Tibial nerve (tissue), 4 donors: ENCODE measurements around the gene ISG15. TPM values are rescaled to one million over a fixed set of nuclear protein-coding genes. Genes with fewer than 3 reads are reported as not detected.
"Not testable (repeated sequence)": the region's sequence is repeated elsewhere in the genome, so short reads cannot be mapped to it uniquely, and the experiment has no call there.

Experiments used
- DNase-seq, 2 donors: peaks; one replicate each; pipeline ENCODE4 v3.0.0-alpha.2; 2019; ENCODE audit warnings: low spot score in 2 of 2
- H3K27ac ChIP-seq, 4 donors: fragments of 200-600 bp; sonication (generic) in 3 of 4; one replicate each; pipeline ENCODE4 v1.5.1; 2017 to 2019; ENCODE audit warnings: mild to moderate bottlenecking in 1 of 4
- H3K27me3 ChIP-seq, 2 donors: fragments of 200-600 bp; sonication (generic) in 1 of 2; one replicate each; pipeline versions ENCODE4 v1.5.1 to v1.6.0; 2017 to 2019
- H3K36me3 ChIP-seq, 3 donors: fragments of 200-600 bp; sonication (generic); one replicate each; pipeline ENCODE4 v1.5.1; 2018 to 2019
- H3K4me1 ChIP-seq, 4 donors: fragments of 200-600 bp; sonication (generic) in 3 of 4; one replicate each; pipeline ENCODE4 v1.5.1; 2017 to 2019
- H3K4me3 ChIP-seq, 4 donors: fragments of 200-600 bp; sonication (generic) in 3 of 4; one replicate each; pipeline ENCODE4 v1.5.1; 2017 to 2019; ENCODE audit warnings: mild to moderate bottlenecking in 1 of 4, moderate library complexity in 1 of 4
- H3K9me3 ChIP-seq, 4 donors: fragments of 200-600 bp; sonication (generic) in 3 of 4; one replicate each; pipeline ENCODE4 v1.5.1; 2017 to 2019
- EP300 ChIP-seq, 2 donors: sonication (generic); formaldehyde crosslinking; IDR thresholded peaks; one replicate each; pipeline ENCODE4 v1.6.1; 2017; ENCODE audit warnings: antibody characterized with exemption in 2 of 2, mild to moderate bottlenecking in 1 of 2
- POLR2A ChIP-seq, 2 donors: fragments of 450-650 bp; IDR thresholded peaks; one replicate each; pipeline ENCODE4 v1.6.1; 2017; ENCODE audit warnings: antibody characterized with exemption in 2 of 2, mild to moderate bottlenecking in 2 of 2, moderate library complexity in 2 of 2
- WGBS, 2 donors: methylation state at CpG; one replicate each; pipeline ENCODE4 v1.1.5; 2018; 5-methylcytosine and 5-hydroxymethylcytosine counted together
- total RNA-seq, 4 donors: library from RNA; depleted of rRNA; stranded (reverse); fragments of >200 nt; gene quantifications; one replicate each; pipeline ENCODE4 v1.1.0, GENCODE V29; 2016
- TF ChIP-seq, protein P1 (sequence below), 5 experiments: fragments of 200-600 bp in 3 of 5; fragments of 450-650 bp in 2 of 5; sonication (generic) in 3 of 5; IDR thresholded peaks; one replicate each; pipeline ENCODE4 v1.5.1; 2016 to 2019; ENCODE audit warnings: antibody characterized with exemption in 5 of 5, mild to moderate bottlenecking in 3 of 5, moderate library complexity in 2 of 5

Gene ISG15
- total RNA-seq, 4 donors from 2014 or later, result 29.1 to 65.4 (median 48.7) TPM

DNA sequence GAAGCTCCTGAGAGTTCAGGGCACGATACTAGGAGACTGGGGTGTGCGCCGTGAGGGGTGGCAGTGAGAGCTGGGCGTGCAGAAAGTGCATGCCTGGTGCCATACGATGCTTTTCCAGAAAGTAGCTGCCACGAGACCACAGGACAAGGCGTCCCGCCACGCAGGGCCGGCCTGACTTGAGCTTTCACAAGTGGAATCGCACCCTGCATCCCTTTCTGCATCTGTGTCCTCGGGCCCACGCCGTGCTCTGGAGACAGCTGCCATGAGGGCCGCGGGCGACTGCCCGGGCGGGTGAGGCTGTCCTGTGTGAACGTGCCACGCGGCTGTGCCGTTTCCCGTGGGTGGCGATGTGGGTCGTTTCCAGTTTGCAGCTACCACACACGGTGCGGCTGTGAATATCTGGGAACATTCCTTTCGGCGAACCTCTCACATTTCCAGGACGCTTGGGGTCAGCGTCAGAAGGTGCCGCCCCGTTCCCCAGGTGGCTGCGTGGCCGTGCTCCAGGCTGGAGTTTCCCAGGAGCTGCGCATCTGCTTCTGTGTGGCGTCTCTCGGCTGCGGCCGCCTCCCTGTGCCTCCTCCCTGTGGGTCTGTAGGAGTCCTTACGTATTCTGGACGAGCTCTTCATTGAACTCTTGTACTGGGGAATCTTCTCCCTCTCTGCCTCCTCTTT is 30.4 kb upstream of the ISG15 start:
- H3K27me3 ChIP-seq, result peaks cover 0 to 22% of the 10 kb centered on the region in 2 donors

DNA sequence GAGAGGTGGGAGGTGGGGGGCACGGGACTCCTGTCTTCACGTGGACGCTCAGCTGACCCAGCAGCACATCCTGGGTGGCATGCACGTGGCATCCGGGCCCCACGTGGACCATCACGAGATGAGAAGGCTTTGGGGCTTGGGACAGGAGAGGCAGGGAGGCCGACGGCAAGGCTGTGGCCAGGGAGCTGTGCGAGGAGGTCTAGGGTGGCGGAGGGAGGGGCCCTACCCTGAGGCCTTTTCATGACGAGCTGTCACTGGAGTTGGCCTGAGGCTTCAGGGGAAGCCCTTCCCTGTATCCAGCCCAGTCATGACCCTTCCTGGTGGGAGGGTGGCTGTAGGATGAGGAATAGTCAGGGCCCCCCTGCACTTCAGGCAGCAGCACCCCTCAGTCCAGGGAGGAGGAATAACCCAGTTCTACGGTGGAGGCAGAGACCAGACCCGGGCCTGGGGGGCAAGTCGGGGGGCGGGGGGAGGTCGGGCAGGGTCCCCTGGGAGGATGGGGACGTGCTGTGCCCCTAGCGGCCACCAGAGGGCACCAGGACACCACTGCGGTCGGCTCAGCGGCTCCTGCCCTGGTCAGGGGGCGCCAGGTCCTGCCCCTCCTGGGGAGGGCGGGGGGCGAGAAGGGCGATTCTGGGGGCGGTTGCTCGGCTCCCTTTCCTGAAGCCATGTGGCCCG is 29.4 kb upstream of the ISG15 start:
- DNase-seq, result no peak
- peaks cover 0 to 22% of the 10 kb centered on the region in 2 donors for H3K27me3 ChIP-seq
- no peaks in the 10 kb centered on the region for H3K36me3 ChIP-seq
- no peaks in the 10 kb centered on the region for H3K9me3 ChIP-seq
- no peak overlapping the region for H3K4me3 ChIP-seq
- WGBS, 2 donors, result 31 to 36% methylated on average over 18 to 22 of the region's 29 CpGs
- H3K27ac ChIP-seq, result no peak overlapping the region
- H3K4me1 ChIP-seq, result peaks cover 0 to 7% (median 2%) of the 10 kb centered on the region in 4 donors
- TF ChIP-seq, protein P1, sequence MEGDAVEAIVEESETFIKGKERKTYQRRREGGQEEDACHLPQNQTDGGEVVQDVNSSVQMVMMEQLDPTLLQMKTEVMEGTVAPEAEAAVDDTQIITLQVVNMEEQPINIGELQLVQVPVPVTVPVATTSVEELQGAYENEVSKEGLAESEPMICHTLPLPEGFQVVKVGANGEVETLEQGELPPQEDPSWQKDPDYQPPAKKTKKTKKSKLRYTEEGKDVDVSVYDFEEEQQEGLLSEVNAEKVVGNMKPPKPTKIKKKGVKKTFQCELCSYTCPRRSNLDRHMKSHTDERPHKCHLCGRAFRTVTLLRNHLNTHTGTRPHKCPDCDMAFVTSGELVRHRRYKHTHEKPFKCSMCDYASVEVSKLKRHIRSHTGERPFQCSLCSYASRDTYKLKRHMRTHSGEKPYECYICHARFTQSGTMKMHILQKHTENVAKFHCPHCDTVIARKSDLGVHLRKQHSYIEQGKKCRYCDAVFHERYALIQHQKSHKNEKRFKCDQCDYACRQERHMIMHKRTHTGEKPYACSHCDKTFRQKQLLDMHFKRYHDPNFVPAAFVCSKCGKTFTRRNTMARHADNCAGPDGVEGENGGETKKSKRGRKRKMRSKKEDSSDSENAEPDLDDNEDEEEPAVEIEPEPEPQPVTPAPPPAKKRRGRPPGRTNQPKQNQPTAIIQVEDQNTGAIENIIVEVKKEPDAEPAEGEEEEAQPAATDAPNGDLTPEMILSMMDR (IDR thresholded peaks at IDR 0.05), result peak; percentile 60 to 95 (median 94)
- TF ChIP-seq EP300 (IDR thresholded peaks at IDR 0.05), result no peak

More for the DNA sequence above, 30.4 kb upstream of the ISG15 start:
- Histone ChIP-seq H3K9me3 (no peaks in the 10 kb centered on the region), H3K4me1 (peaks cover 0 to 7% (median 2%) of the 10 kb centered on the region in 4 donors), H3K36me3 (no peaks in the 10 kb centered on the region), H3K4me3 (no peak overlapping the region), H3K27ac (no peak overlapping the region)
- 77 to 83% methylated on average over 42 of the region's 43 CpGs for WGBS, 2 donors
- TF ChIP-seq POLR2A (IDR thresholded peaks at IDR 0.05) (no peak), EP300 (IDR thresholded peaks at IDR 0.05) (no peak)
- TF ChIP-seq, protein P1 (IDR thresholded peaks at IDR 0.05), result no peak
- no peak for DNase-seq

GRCh38 chr1:984476-984814 is 28.9 kb upstream of the ISG15 start:
- DNase-seq, result no peak
- Histone ChIP-seq H3K27me3 (peaks cover 0 to 22% of the 10 kb centered on the region in 2 donors), H3K4me3 (no peak overlapping the region), H3K9me3 (no peaks in the 10 kb centered on the region), H3K36me3 (no peaks in the 10 kb centered on the region), H3K4me1 (peaks cover 0 to 7% (median 2%) of the 10 kb centered on the region in 4 donors), H3K27ac (no peak overlapping the region)
- no peak for TF ChIP-seq POLR2A (IDR thresholded peaks at IDR 0.05)
- TF ChIP-seq, protein P1 (IDR thresholded peaks at IDR 0.05), result peak in 1 of 5 experiments; percentile 4
- no peak for TF ChIP-seq EP300 (IDR thresholded peaks at IDR 0.05)
- 46 to 59% methylated on average over 12 of the region's 12 CpGs for WGBS, 2 donors

DNA sequence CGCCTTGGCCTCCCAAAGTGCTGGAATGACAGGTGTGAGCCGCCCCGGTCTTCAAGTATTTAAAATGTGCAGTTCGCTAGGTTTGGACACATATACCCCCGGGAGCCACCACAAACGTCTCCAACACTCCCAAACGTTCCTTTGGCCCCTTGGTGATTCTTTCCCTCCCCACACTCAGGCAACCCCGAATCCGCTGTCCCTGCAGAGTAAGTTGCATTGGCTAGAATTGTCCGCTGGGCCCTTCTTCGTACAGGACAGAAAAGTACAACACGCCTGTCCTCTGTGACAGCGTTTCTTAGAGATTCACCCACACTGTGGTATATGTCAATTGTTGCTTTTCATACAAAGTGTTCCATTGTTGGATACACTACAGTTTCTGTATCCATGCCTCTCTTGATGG is 28.2 kb upstream of the ISG15 start:
- peaks cover 0 to 22% of the 10 kb centered on the region in 2 donors for H3K27me3 ChIP-seq
- peaks cover 0 to 7% (median 2%) of the 10 kb centered on the region in 4 donors for H3K4me1 ChIP-seq
- no peak overlapping the region for H3K27ac ChIP-seq
- H3K9me3 ChIP-seq, result no peaks in the 10 kb centered on the region
- TF ChIP-seq, protein P1 (IDR thresholded peaks at IDR 0.05), result no peak
- TF ChIP-seq EP300 (IDR thresholded peaks at IDR 0.05), result no peak
- no peak for TF ChIP-seq POLR2A (IDR thresholded peaks at IDR 0.05)
- H3K4me3 ChIP-seq, result no peak overlapping the region
- 69 to 78% methylated on average over 13 of the region's 13 CpGs for WGBS, 2 donors
- H3K36me3 ChIP-seq, result no peaks in the 10 kb centered on the region
- no peak for DNase-seq

DNA sequence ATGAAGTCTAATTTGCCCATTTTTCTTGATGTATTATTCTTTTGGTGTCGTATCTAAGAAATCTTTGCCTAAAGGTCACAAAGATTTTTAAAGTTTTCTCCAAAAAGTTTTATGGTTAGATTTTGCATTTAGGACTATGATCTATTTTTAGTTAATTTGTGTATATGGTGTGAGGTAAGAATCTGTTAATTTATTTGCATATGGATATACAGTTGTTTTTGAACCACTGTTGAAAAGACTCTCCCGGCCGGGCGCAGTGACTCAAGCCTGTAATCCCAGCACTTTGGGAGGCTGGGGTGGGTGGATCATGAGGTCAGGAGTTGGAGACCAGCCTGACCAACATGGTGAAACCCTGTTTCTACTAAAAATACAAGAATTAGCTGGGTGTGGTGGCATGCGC is 25.2 kb upstream of the ISG15 start:
- H3K27me3 ChIP-seq, result peaks cover 0 to 12% of the 10 kb centered on the region in 2 donors
- H3K4me3 ChIP-seq, DNase-seq, H3K27ac ChIP-seq, H3K4me1 ChIP-seq, H3K36me3 ChIP-seq: not testable (repeated sequence)
- WGBS, 2 donors, result 82 to 85% methylated on average over 5 of the region's 5 CpGs
- H3K9me3 ChIP-seq, result peaks cover 0 to 20% (median 0%) of the 10 kb centered on the region in 4 donors

DNA sequence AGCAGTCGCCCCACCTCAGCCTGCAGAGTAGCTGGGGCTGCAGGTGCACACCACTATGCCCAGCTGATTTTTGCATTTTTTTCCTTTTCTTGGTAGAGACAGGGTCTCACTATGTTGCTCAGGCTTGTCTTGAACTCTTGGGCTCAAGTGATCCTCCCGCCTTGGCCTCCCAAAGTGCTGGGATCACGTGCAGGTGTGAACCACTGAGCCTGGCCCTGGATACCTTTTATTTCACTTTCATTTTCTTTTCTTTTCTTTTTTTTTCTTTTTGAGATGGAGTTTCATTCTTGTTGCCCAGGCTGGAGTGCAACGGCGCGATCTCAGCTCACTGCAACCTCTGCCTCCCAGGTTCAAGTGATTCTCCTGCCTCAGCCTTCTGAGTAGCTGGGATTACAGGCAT is 22.0 kb upstream of the ISG15 start:
- H3K27me3 ChIP-seq, H3K4me1 ChIP-seq, H3K27ac ChIP-seq, H3K36me3 ChIP-seq, DNase-seq, H3K4me3 ChIP-seq: not testable (repeated sequence)
- WGBS, 2 donors, result 89 to 93% methylated on average over 6 of the region's 6 CpGs
- peaks cover 0 to 21% (median 0%) of the 10 kb centered on the region in 4 donors for H3K9me3 ChIP-seq
